HepG2 (cell line): ENCODE data around the gene LRRC3.

Source experiments
- BHLHE40 ChIP-seq: IDR thresholded peaks from 2 replicates; pipeline ENCODE4 v1.6.1; 2011; ENCODE audit warnings: low read length, improper control_type of control experiment
- CEBPB ChIP-seq: IDR thresholded peaks from 2 replicates; pipeline ENCODE4 v1.6.1; 2011; ENCODE audit warnings: low read depth, low read length, improper control_type of control experiment, borderline replicate concordance
- CTCF ChIP-seq: sonication (generic); formaldehyde crosslinking; IDR thresholded peaks from 2 replicates; pipeline ENCODE4 v1.5.0; 2020; ENCODE audit warnings: mild to moderate bottlenecking, missing genetic modification reagents, moderate library complexity
- EP300 ChIP-seq, 3 experiments: sonication (generic) in 1 of 3; formaldehyde crosslinking in 1 of 3; IDR thresholded peaks; 2 replicates each; pipeline versions ENCODE4 v1.5.1 to v1.6.1; 2011 to 2020; ENCODE audit warnings: low read depth in 2 of 3, low read length in 2 of 3, borderline replicate concordance in 1 of 3, improper control_type of control experiment in 1 of 3, mild to moderate bottlenecking in 1 of 3, missing genetic modification reagents in 1 of 3, moderate library complexity in 1 of 3
- GPBP1L1 ChIP-seq: sonication (generic); formaldehyde crosslinking; IDR thresholded peaks from 2 replicates; pipeline ENCODE4 v1.5.0; 2020; ENCODE audit warnings: mild to moderate bottlenecking, missing genetic modification reagents
- MXI1 ChIP-seq: IDR thresholded peaks from 3 replicates; pipeline ENCODE4 v1.6.1; 2012; ENCODE audit warnings: low read depth, low read length, inconsistent platforms, borderline replicate concordance
- POLR2A ChIP-seq, 2 experiments: IDR thresholded peaks; 2 replicates each; pipeline ENCODE4 v1.6.1; 2011; ENCODE audit warnings: low read depth in 2 of 2, low read length in 2 of 2, mild to moderate bottlenecking in 1 of 2, moderate library complexity in 1 of 2; ENCODE audit not compliant: insufficient read depth in 1 of 2
- RAD51 ChIP-seq: fragments of 450-650 bp; IDR thresholded peaks from 2 replicates; pipeline ENCODE4 v1.6.1; 2016; ENCODE audit warnings: borderline replicate concordance
- REST ChIP-seq, 2 experiments: IDR thresholded peaks; 2 replicates each; pipeline ENCODE4 v1.6.1; 2011 to 2012; ENCODE audit warnings: low read length in 2 of 2, borderline replicate concordance in 1 of 2, low read depth in 1 of 2, mild to moderate bottlenecking in 1 of 2, moderate library complexity in 1 of 2
- SMAD3 ChIP-seq: sonication (generic); formaldehyde crosslinking; IDR thresholded peaks from 2 replicates; pipeline ENCODE4 v1.4.0; 2020; ENCODE audit warnings: missing genetic modification reagents
- SRY ChIP-seq: sonication (generic); formaldehyde crosslinking; IDR thresholded peaks from 2 replicates; pipeline ENCODE4 v1.8.0; 2022; ENCODE audit warnings: mild to moderate bottlenecking, missing genetic modification reagents
- ZNF318 ChIP-seq: sonication (generic); formaldehyde crosslinking; IDR thresholded peaks from 2 replicates; pipeline ENCODE4 v1.4.0; 2020; ENCODE audit warnings: mild to moderate bottlenecking, missing genetic modification reagents
- ZNF362 ChIP-seq: sonication (generic); formaldehyde crosslinking; IDR thresholded peaks from 2 replicates; pipeline ENCODE4 v1.4.0; 2020; ENCODE audit warnings: missing genetic modification reagents, mild to moderate bottlenecking, borderline replicate concordance
- ZSCAN9 ChIP-seq: IDR thresholded peaks from 2 replicates; pipeline ENCODE4 v1.6.1; 2016; ENCODE audit warnings: borderline replicate concordance

- TF ChIP-seq SRY (CRISPR knock-in tag), result no peak
- no peak for TF ChIP-seq POLR2A (IDR thresholded peaks at IDR 0.05; ENCODE audit: insufficient read depth in 1 of 2, low read depth in 2 of 2, low read length in 2 of 2)
- no peak for TF ChIP-seq SMAD3 (CRISPR knock-in tag)
- TF ChIP-seq ZNF318, result no peak
- no peak for TF ChIP-seq RAD51
- TF ChIP-seq REST (IDR thresholded peaks at IDR 0.05; ENCODE audit: borderline replicate concordance in 1 of 2, low read depth in 1 of 2, low read length in 2 of 2), result no peak
- no peak for TF ChIP-seq EP300 (IDR thresholded peaks at IDR 0.05; ENCODE audit: low read depth in 2 of 2, low read length in 2 of 2)
- TF ChIP-seq EP300 (CRISPR knock-in tag; IDR thresholded peaks at IDR 0.05; ENCODE audit: borderline replicate concordance), result no peak
- no peak for TF ChIP-seq CTCF (CRISPR knock-in tag)
- TF ChIP-seq CEBPB, result no peak
- TF ChIP-seq MXI1, result no peak
- no peak for TF ChIP-seq BHLHE40
- no peak for TF ChIP-seq ZNF362 (CRISPR knock-in tag)
- TF ChIP-seq GPBP1L1 (CRISPR knock-in tag), result no peak
- no peak for TF ChIP-seq ZSCAN9 (CRISPR knock-in tag)
Measured at GRCh38 chr21:44448651-44449131, 6.6 kb upstream of the LRRC3 start.
